GM13977 (cell line): Measurements from ENCODE around the gene TFF3.
A peak's percentile ranks its signal among the peaks of the same experiment; 100 is the strongest.

ENCODE experiments used
- DNase-seq: peaks from one replicate; pipeline ENCODE4 v3.0.0; 2012; ENCODE audit warnings: low spot score
- in situ Hi-C: fragments of 300-500 bp; cut with MboI; formaldehyde crosslinking; loops from one replicate; pipeline ENCODE4 v1.12.0; 2022; ENCODE audit warnings: low sequenced_read_pairs, low pct_unique_long_range_greater_than_20kb, mixed read lengths, inconsistent platforms; ENCODE audit not compliant: unreplicated experiment
- TF ChIP-seq, protein P1 (sequence below): IDR thresholded peaks from 2 replicates; pipeline ENCODE4 v1.5.1; 2012; ENCODE audit warnings: mild to moderate bottlenecking, control low read depth; ENCODE audit not compliant: insufficient read depth; ENCODE audit errors: extremely low read depth, missing control alignments

Gene TFF3

DNA sequence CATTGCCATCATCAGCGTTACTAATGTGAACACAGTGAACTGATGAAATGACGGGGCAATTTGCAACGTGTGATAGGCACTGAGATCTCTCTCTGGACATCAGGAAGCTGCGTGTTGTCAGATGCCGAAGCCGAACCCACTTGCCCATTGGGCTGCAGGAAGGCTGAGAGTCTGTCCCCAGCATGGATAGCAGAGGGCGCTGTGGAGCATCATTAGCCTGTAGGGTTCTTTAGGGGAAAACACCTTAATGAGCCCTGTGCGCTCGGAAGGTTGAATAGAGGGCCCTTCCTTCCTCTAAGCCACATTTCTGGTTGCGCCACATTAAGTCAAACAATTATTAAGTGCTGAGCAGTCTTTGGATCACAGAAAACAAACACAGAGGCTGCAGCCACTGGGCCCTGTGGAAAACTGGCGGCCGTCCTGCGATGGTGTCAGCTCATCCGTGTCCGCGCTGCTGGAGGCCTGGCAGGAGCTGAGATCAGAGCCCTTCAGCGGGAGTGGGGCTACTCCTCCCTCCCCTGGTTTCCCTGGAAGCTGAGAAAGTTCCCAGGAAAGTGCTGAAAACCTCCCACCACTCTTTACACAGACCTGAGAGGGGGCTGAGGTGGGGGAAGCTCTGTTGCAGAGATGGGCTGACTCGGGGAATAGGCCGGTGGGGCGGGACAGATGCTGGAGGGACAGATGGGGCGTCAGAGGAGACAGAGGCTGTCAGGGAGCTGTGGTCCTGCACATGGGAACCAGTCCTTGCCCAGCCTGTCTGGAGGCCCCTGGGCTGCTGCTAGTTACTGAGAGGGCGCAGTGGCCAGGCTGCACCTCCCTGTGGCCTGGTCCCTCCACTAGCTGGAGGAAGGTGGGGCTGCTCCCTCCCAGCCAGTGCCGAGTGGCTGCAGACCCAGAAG lies 22.9 kb upstream of the TFF3 start:
- peak; percentile 68 for DNase-seq
- TF ChIP-seq, protein P1, sequence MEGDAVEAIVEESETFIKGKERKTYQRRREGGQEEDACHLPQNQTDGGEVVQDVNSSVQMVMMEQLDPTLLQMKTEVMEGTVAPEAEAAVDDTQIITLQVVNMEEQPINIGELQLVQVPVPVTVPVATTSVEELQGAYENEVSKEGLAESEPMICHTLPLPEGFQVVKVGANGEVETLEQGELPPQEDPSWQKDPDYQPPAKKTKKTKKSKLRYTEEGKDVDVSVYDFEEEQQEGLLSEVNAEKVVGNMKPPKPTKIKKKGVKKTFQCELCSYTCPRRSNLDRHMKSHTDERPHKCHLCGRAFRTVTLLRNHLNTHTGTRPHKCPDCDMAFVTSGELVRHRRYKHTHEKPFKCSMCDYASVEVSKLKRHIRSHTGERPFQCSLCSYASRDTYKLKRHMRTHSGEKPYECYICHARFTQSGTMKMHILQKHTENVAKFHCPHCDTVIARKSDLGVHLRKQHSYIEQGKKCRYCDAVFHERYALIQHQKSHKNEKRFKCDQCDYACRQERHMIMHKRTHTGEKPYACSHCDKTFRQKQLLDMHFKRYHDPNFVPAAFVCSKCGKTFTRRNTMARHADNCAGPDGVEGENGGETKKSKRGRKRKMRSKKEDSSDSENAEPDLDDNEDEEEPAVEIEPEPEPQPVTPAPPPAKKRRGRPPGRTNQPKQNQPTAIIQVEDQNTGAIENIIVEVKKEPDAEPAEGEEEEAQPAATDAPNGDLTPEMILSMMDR, result peak; percentile 83
- in situ Hi-C loops, result loop anchor here (25.0 kb wide), 1 partner anchor 474 kb away; no protein-coding TSS in a partner anchor

DNA sequence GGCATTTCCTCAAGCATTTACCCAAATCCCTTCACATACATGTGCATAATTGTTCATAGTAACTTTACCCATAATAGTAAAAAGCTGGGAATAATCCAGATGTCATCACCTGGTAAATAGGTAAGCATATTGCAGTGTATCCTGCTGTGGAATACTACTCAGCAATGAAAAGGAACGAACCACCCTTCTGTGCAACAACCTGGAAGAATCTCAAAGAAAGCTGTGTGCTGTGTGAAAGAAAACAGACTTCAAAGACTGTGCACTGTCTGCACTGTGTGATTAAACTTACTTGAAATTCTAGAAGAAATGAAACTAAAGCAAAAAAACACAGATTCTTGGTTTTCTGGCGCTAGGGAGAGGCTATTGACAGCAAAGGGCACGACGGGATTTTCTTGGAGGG lies 22.1 kb upstream of the TFF3 start:
- DNase-seq, result no peak
- in situ Hi-C loops, result loop anchor here (25.0 kb wide), 1 partner anchor 475 kb away; no protein-coding TSS in a partner anchor
- TF ChIP-seq, protein P1, result no peak

DNA sequence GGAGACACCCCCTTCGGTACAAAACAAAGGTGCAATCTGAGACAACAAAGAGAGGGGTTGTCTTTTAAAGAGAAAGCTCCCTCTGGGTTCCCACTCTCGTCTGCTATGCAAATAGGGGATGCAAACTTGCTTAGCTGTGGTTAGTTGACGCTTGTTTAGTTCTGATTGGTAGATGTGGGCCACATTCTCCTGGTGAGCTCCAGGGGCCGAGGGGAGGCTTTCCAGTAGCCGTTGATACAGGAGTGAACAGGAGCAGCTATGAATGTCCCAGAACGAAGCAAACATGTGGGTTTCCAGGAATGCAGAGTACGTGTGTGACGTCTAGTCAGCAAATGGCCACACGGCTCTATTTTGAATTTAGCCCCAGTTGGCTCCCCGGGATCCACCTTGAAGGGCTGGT lies 20.8 kb upstream of the TFF3 start:
- DNase-seq, result no peak
- in situ Hi-C loops, result loop anchor here (25.0 kb wide), 1 partner anchor 476 kb away; no protein-coding TSS in a partner anchor
- TF ChIP-seq, protein P1, result no peak

- TF ChIP-seq, protein P1, result no peak
- in situ Hi-C loops, result loop anchor here (25.0 kb wide), 1 partner anchor 480 kb away; no protein-coding TSS in a partner anchor
- DNase-seq, result no peak
Measured at GRCh38 chr21:42332557-42333317, 17.5 kb upstream of the TFF3 start.

DNA sequence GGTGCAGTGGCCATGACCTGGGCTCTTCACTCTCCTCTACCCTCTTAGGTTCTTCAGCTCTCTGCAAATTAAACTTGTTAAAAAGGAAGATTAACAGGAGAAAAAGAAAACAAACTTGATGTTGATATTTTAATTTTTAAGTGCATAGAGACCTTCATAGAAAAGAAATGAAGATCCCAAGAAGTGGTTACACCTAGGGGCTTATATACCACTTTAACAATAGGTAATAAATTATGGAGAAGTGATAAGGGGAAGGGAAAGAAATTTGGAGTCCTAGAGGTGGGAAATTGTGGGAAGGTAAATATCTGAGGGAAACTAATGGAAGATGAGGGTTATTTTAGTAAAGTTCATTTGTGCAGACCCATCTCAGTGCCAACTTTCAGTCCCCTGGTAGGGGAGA lies 16.5 kb upstream of the TFF3 start:
- DNase-seq, result no peak
- TF ChIP-seq, protein P1, result no peak
- in situ Hi-C loops, result loop anchor here (25.0 kb wide), 1 partner anchor 481 kb away; no protein-coding TSS in a partner anchor
